GM21367 (cell line): Measurements from ENCODE around the gene PTPRB.

Experiments
- ATAC-seq: cut with Tn5 transposase; IDR thresholded peaks from one replicate; pipeline ENCODE4 v1.9.1; 2021; ENCODE audit not compliant: unreplicated experiment

PTPRB gene

GRCh38 chr12:70598467-70599193, 38.6 kb downstream of the PTPRB start:
- ATAC-seq = no peak

- ATAC-seq = no peak
These were observed 44.6 kb downstream of the PTPRB start for GRCh38 chr12:70592664-70593063.

GRCh38 chr12:70590549-70591226, 46.5 kb downstream of the PTPRB start:
- no peak for ATAC-seq

- ATAC-seq = peak; percentile 96
These were observed 47.2 kb downstream of the PTPRB start for GRCh38 chr12:70590051-70590450.

- no peak for ATAC-seq
These were observed 52.9 kb downstream of the PTPRB start for GRCh38 chr12:70584332-70584731.

GRCh38 chr12:70583251-70583650, 54.0 kb downstream of the PTPRB start:
- ATAC-seq = no peak

- ATAC-seq = peak; percentile 52
These were observed 56.0 kb downstream of the PTPRB start for GRCh38 chr12:70581208-70581607.

- ATAC-seq = no peak
These were observed 60.0 kb downstream of the PTPRB start for GRCh38 chr12:70577283-70577634.

- ATAC-seq = peak; percentile 61
These were observed 60.6 kb downstream of the PTPRB start for GRCh38 chr12:70576341-70577282.

- no peak for ATAC-seq
These were observed 65.4 kb downstream of the PTPRB start for GRCh38 chr12:70571705-70572268.

GRCh38 chr12:70571029-70571428, 66.2 kb downstream of the PTPRB start:
- ATAC-seq = no peak

- ATAC-seq = no peak
These were observed 75.7 kb downstream of the PTPRB start for GRCh38 chr12:70561550-70561949.

- ATAC-seq = no peak
These were observed 76.6 kb downstream of the PTPRB start for GRCh38 chr12:70560671-70561070.

- ATAC-seq = no peak
These were observed 77.8 kb downstream of the PTPRB start for GRCh38 chr12:70559390-70559789.

GRCh38 chr12:70557583-70558191, 79.5 kb downstream of the PTPRB start:
- ATAC-seq = no peak

GRCh38 chr12:70556179-70556869, 80.9 kb downstream of the PTPRB start:
- no peak for ATAC-seq

GRCh38 chr12:70555081-70555480, 82.1 kb downstream of the PTPRB start:
- no peak for ATAC-seq

- no peak for ATAC-seq
These were observed 83.8 kb downstream of the PTPRB start for GRCh38 chr12:70553391-70553859.

- no peak for ATAC-seq
These were observed 85.5 kb downstream of the PTPRB start for GRCh38 chr12:70551731-70552130.

- ATAC-seq = no peak
These were observed 87.0 kb downstream of the PTPRB start for GRCh38 chr12:70550180-70550577.
